ENCODE results near the gene BTBD10. TPM values are rescaled to one million over a fixed set of nuclear protein-coding genes. Genes with fewer than 3 reads are reported as not detected.

The BTBD10 gene
- total and polyA plus RNA-seq, 2 experiments from 2014 or later = 20.2 to 30.1 TPM

GRCh38 chr11:13450832-13451397, 12.1 kb downstream of the BTBD10 start:
- no peaks in the 10 kb centered on the region for H3K9me2 ChIP-seq (ENCODE audit: insufficient read depth)
- H3K27ac ChIP-seq (ENCODE audit: low read depth) = no peak overlapping the region
- peaks cover 78% of the 10 kb centered on the region for H3K79me2 ChIP-seq (replicated peaks; ENCODE audit: insufficient read depth)
- Mint-ChIP-seq H3K4me1 (peaks cover 3% of the 10 kb centered on the region; the same call in 1 of the 3 replicates), H3K4me3 (no peak overlapping the region), H3K27ac (no peak overlapping the region), H3K27me3 (ENCODE audit: insufficient read depth, low read depth, poor library complexity) (no peaks in the 10 kb centered on the region), H3K9me3 (no peaks in the 10 kb centered on the region), H3K36me3 (ENCODE audit: low read depth) (no peaks in the 10 kb centered on the region; the same call in 1 of the 3 replicates)
- no peak for TF ChIP-seq POLR2AphosphoS5 (IDR thresholded peaks at IDR 0.05; ENCODE audit: low read depth)
- no peak for DNase-seq (ENCODE audit: low spot score)
- H3K4me1 ChIP-seq (ENCODE audit: insufficient read depth) = peaks cover 21% of the 10 kb centered on the region
- no peaks in the 10 kb centered on the region for H3K36me3 ChIP-seq (ENCODE audit: insufficient read depth)
- H3K4me3 ChIP-seq = no peak overlapping the region
- ATAC-seq = no peak
- H3K27me3 ChIP-seq (ENCODE audit: insufficient read depth) = no peaks in the 10 kb centered on the region
- no peaks in the 10 kb centered on the region for H3F3A ChIP-seq (replicated peaks; ENCODE audit: low read depth)
- H4K20me1 ChIP-seq (replicated peaks; ENCODE audit: insufficient read depth) = no peaks in the 10 kb centered on the region
- no peak overlapping the region for H2AFZ ChIP-seq
- no peak overlapping the region for H3K4me2 ChIP-seq

GRCh38 chr11:13449522-13449921, 13.5 kb downstream of the BTBD10 start:
- no peak overlapping the region for H3K4me2 ChIP-seq
- H3K36me3 ChIP-seq (ENCODE audit: insufficient read depth) = no peaks in the 10 kb centered on the region
- no peaks in the 10 kb centered on the region for H3K27me3 Mint-ChIP-seq (ENCODE audit: insufficient read depth, low read depth, poor library complexity)
- no peak overlapping the region for H3K27ac ChIP-seq (ENCODE audit: low read depth)
- peaks cover 82% of the 10 kb centered on the region for H3K79me2 ChIP-seq (replicated peaks; ENCODE audit: insufficient read depth)
- no peaks in the 10 kb centered on the region; the same call in 1 of the 3 replicates for H3K36me3 Mint-ChIP-seq (ENCODE audit: low read depth)
- H3K27ac Mint-ChIP-seq = no peak overlapping the region
- H3K4me3 ChIP-seq = no peak overlapping the region
- no peaks in the 10 kb centered on the region for H3F3A ChIP-seq (replicated peaks; ENCODE audit: low read depth)
- H3K4me1 Mint-ChIP-seq = peaks cover 3% of the 10 kb centered on the region; the same call in 1 of the 3 replicates
- H3K9me2 ChIP-seq (ENCODE audit: insufficient read depth) = no peaks in the 10 kb centered on the region
- H3K4me1 ChIP-seq (ENCODE audit: insufficient read depth) = peaks cover 21% of the 10 kb centered on the region
- H3K27me3 ChIP-seq (ENCODE audit: insufficient read depth) = no peaks in the 10 kb centered on the region
- H3K4me3 Mint-ChIP-seq = no peak overlapping the region
- DNase-seq (ENCODE audit: low spot score) (no peak), ATAC-seq (no peak)
- H2AFZ ChIP-seq = no peak overlapping the region
- H4K20me1 ChIP-seq (replicated peaks; ENCODE audit: insufficient read depth) = no peaks in the 10 kb centered on the region
- H3K9me3 Mint-ChIP-seq = no peaks in the 10 kb centered on the region
- TF ChIP-seq POLR2AphosphoS5 (IDR thresholded peaks at IDR 0.05; ENCODE audit: low read depth) (no peak), ZNF114 (CRISPR knock-in tag; IDR thresholded peaks at IDR 0.05) (no peak), JUNB (IDR thresholded peaks at IDR 0.05; ENCODE audit: unreplicated experiment) (no peak), EZH2phosphoT487 (IDR thresholded peaks at IDR 0.05; ENCODE audit: unreplicated experiment) (no peak), NANOG (IDR thresholded peaks at IDR 0.05; ENCODE audit: borderline replicate concordance) (no peak), STAT1 (IDR thresholded peaks at IDR 0.05; ENCODE audit: unreplicated experiment) (no peak), CREB1 (CRISPR knock-in tag; IDR thresholded peaks at IDR 0.05; ENCODE audit: low read depth) (no peak)
- TF ChIP-seq, protein P1, sequence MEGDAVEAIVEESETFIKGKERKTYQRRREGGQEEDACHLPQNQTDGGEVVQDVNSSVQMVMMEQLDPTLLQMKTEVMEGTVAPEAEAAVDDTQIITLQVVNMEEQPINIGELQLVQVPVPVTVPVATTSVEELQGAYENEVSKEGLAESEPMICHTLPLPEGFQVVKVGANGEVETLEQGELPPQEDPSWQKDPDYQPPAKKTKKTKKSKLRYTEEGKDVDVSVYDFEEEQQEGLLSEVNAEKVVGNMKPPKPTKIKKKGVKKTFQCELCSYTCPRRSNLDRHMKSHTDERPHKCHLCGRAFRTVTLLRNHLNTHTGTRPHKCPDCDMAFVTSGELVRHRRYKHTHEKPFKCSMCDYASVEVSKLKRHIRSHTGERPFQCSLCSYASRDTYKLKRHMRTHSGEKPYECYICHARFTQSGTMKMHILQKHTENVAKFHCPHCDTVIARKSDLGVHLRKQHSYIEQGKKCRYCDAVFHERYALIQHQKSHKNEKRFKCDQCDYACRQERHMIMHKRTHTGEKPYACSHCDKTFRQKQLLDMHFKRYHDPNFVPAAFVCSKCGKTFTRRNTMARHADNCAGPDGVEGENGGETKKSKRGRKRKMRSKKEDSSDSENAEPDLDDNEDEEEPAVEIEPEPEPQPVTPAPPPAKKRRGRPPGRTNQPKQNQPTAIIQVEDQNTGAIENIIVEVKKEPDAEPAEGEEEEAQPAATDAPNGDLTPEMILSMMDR (conservative IDR thresholded peaks at IDR 0.05; ENCODE audit: low read depth in 2 of 2) = no peak
- TF ChIP-seq, protein P2, sequence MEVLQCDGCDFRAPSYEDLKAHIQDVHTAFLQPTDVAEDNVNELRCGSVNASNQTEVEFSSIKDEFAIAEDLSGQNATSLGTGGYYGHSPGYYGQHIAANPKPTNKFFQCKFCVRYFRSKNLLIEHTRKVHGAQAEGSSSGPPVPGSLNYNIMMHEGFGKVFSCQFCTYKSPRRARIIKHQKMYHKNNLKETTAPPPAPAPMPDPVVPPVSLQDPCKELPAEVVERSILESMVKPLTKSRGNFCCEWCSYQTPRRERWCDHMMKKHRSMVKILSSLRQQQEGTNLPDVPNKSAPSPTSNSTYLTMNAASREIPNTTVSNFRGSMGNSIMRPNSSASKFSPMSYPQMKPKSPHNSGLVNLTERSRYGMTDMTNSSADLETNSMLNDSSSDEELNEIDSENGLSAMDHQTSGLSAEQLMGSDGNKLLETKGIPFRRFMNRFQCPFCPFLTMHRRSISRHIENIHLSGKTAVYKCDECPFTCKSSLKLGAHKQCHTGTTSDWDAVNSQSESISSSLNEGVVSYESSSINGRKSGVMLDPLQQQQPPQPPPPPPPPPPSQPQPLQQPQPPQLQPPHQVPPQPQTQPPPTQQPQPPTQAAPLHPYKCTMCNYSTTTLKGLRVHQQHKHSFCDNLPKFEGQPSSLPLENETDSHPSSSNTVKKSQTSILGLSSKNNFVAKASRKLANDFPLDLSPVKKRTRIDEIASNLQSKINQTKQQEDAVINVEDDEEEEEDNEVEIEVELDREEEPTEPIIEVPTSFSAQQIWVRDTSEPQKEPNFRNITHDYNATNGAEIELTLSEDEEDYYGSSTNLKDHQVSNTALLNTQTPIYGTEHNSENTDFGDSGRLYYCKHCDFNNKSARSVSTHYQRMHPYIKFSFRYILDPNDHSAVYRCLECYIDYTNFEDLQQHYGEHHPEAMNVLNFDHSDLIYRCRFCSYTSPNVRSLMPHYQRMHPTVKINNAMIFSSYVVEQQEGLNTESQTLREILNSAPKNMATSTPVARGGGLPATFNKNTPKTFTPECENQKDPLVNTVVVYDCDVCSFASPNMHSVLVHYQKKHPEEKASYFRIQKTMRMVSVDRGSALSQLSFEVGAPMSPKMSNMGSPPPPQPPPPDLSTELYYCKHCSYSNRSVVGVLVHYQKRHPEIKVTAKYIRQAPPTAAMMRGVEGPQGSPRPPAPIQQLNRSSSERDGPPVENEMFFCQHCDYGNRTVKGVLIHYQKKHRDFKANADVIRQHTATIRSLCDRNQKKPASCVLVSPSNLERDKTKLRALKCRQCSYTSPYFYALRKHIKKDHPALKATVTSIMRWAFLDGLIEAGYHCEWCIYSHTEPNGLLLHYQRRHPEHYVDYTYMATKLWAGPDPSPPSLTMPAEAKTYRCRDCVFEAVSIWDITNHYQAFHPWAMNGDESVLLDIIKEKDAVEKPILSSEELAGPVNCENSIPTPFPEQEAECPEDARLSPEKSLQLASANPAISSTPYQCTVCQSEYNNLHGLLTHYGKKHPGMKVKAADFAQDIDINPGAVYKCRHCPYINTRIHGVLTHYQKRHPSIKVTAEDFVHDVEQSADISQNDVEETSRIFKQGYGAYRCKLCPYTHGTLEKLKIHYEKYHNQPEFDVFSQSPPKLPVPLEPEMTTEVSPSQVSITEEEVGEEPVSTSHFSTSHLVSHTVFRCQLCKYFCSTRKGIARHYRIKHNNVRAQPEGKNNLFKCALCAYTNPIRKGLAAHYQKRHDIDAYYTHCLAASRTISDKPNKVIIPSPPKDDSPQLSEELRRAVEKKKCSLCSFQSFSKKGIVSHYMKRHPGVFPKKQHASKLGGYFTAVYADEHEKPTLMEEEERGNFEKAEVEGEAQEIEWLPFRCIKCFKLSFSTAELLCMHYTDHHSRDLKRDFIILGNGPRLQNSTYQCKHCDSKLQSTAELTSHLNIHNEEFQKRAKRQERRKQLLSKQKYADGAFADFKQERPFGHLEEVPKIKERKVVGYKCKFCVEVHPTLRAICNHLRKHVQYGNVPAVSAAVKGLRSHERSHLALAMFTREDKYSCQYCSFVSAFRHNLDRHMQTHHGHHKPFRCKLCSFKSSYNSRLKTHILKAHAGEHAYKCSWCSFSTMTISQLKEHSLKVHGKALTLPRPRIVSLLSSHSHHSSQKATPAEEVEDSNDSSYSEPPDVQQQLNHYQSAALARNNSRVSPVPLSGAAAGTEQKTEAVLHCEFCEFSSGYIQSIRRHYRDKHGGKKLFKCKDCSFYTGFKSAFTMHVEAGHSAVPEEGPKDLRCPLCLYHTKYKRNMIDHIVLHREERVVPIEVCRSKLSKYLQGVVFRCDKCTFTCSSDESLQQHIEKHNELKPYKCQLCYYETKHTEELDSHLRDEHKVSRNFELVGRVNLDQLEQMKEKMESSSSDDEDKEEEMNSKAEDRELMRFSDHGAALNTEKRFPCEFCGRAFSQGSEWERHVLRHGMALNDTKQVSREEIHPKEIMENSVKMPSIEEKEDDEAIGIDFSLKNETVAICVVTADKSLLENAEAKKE (CRISPR knock-in tag; IDR thresholded peaks at IDR 0.05) = no peak
- TF ChIP-seq, protein P3, sequence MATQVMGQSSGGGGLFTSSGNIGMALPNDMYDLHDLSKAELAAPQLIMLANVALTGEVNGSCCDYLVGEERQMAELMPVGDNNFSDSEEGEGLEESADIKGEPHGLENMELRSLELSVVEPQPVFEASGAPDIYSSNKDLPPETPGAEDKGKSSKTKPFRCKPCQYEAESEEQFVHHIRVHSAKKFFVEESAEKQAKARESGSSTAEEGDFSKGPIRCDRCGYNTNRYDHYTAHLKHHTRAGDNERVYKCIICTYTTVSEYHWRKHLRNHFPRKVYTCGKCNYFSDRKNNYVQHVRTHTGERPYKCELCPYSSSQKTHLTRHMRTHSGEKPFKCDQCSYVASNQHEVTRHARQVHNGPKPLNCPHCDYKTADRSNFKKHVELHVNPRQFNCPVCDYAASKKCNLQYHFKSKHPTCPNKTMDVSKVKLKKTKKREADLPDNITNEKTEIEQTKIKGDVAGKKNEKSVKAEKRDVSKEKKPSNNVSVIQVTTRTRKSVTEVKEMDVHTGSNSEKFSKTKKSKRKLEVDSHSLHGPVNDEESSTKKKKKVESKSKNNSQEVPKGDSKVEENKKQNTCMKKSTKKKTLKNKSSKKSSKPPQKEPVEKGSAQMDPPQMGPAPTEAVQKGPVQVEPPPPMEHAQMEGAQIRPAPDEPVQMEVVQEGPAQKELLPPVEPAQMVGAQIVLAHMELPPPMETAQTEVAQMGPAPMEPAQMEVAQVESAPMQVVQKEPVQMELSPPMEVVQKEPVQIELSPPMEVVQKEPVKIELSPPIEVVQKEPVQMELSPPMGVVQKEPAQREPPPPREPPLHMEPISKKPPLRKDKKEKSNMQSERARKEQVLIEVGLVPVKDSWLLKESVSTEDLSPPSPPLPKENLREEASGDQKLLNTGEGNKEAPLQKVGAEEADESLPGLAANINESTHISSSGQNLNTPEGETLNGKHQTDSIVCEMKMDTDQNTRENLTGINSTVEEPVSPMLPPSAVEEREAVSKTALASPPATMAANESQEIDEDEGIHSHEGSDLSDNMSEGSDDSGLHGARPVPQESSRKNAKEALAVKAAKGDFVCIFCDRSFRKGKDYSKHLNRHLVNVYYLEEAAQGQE (IDR thresholded peaks at IDR 0.05; ENCODE audit: unreplicated experiment) = no peak
